ENCODE results near the gene RAVER2. TPM values are rescaled to one million over a fixed set of nuclear protein-coding genes. Genes with fewer than 3 reads are reported as not detected.
"Not testable (repeated sequence)": the region's sequence is repeated elsewhere in the genome, so short reads cannot be mapped to it uniquely, and the experiment has no call there.

The RAVER2 gene
- total RNA-seq, 1 donor from 2014 or later, result 22.9 TPM

DNA sequence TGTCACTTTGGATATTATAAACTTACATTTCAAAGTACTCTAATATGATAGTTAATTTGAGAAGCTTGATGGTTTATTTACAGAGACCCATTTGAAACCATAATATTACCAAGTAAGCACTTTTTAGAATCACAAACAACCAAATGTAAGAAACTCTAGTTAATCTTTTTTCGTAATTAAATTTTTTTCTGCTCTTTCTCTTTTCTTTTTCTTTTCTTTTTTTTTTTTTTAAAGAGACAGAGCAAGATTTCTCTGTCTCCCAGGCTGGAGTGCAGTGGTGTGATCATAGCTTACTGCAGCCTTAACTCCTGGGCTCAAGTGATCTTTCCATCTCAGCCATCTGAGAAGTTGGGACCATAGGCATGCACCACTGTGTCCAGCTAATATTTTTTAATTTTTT lies 5.2 kb downstream of the RAVER2 start:
- no peak for DNase-seq

DNA sequence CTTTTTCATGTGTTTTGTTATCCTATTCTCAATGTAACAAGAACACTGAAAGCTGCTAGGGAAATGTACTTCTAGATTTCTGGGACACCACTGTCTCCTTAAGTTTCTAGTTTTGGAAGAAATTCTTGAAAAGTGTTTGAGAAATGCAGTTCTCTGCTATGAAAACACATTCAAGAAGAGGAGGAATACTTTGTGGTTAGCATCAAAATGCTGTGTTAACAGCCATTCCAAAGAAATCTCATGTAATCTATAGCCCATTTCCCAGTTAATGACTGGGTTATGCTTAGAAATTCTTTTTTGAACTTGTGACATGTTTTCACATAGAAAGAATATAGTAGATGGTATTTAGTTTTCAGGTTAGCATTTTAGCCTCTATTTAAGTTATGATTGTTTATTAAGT lies 6.0 kb downstream of the RAVER2 start:
- no peak for DNase-seq

DNA sequence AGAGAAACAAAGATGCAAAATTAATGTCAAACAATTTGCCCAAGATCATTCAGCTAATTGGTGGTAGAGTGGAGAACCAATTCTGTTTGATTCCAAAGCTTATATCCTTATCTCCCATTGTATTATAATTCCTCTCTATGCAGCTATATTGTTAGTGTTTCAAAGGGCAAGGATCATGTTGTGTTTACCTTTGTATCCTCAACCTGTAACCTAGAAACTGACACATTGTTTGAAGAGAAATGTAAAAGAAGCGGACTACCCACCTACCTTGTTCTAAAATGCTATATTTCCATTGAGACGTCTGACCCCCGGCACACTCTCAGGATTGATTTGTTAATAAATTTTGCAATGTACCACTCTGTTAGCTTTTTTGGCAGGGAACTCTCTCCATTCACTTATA lies 9.3 kb downstream of the RAVER2 start:
- no peak for DNase-seq

DNA sequence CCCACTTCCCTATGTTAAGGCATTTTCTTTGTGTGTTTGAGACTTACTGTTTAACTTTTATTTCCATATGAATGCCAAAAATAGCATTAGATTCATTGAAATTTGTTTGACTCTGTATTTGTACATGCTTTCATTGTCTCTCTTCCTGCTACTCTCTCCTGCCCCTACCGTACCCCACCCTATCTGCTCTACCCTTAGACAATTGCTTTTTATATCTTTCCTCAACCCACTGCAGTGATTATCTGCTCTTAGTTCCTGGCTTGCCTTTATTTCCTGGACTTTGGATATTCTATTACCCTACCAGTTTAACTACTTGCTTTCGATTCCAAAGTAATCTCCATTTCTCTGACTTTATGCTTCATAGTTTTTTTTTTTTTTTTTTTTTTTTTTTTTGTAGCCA lies 10.5 kb downstream of the RAVER2 start:
- no peak for DNase-seq

DNA sequence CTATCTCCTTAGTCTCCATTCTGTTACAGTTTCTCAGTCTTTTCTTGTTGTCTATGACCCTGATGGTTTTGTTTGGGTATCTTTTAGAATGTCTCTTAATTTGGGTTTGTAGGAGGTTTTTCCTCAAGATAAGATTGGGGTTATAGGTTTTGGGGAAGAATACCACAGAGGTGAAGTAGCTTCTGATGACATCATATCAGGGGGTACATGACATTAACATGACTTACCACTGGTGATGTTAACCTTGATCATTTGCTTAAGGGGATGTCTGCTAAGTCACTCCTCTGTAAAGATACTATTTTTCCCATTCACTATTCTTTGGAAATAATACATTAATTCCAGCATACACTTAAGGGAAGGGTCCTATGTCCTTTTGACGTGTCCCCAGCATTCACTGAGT lies 11.9 kb downstream of the RAVER2 start:
- no peak for DNase-seq

DNA sequence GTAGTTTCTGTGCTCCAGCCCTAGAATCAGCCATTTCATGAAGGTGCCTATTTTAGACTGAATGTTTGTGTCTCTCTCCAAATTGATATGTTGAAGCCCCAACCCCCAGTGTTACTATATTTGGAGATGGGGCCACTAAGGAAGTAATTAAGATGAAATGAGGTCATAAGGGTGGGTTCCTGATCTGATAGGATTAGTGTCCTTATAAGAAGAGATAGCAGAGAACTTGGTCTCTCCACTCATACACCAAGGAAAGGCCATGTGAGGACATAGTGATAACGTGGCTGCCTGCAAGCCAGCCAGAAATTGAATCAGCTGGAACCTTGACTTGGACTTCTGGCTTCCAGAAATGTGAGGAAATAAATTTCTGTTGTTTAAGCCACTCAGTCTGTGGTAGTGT lies 12.3 kb downstream of the RAVER2 start:
- no peak for DNase-seq

DNA sequence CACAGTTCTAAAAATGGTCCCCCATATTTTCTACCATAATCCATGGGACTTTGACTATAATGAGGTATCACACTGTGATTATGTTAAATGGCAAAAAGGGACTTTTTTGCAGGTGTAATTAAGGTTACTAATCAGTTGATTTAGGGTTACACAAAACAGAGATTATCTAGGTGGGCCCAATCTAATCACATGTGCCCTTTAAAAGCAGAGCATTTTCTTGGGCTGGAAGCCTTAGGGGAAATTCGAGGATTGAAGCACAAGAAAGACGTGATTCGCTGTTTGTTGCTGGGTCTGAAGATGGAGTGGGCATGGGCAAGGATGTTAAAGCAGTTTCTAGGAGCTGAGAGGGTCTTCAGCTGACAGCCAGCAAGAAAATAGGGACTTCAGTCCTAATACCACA lies 13.4 kb downstream of the RAVER2 start:
- DNase-seq, result no peak

DNA sequence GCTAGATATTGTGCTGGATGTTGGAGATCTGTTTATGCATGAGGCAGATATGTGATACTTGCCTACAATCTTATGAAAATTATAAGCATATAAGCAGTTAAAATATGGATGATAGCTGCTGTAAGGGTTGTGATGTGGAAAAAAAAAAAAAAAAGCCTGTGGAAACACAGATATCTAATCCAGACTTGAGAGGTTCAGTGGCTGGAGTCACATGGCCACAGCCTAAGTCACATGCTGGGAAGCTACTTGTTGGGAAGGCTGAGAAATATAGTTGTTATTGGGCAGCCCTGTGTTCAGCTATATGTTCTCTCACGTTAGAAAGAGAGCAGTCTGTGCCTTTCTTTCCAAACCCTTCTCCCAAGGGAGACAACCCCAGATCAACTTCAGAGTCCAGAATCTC lies 15.1 kb downstream of the RAVER2 start:
- DNase-seq, result no peak

DNA sequence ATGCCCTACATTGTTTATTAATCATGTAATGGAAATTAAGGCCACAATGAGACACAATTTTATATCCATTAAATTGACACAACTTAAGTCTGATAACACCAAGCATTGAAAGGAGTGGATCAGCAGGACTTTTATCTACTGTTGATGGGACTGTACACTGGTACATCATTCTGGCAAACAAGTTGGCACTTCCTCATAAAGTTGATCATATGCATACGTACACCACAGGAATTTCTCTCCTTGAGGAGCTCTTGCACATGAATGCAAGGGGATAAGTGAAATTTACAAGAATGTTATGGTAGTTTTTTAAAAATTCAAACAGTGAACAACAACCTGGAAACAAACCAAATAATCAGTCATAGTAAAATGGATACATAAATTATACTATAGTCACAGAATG lies 20.1 kb downstream of the RAVER2 start:
- DNase-seq, result no peak

DNA sequence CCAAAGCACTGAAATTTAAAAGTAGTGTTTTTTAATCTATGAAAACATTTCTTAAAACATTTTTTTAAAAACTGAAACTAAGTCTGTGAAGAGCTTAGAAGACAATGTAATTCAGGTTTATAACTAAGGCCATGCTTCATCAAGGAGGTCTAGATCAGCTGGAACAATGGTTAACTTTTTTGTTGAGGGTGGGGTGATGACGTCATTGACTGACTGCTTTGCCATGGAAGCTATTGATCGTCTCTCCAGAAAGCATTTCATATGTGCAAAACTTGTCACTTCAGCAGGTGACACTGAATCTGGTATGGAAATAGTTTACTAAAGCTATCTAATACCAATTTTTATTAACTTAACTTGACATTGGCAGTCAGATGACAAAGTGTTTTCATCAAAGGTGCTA lies 21.0 kb downstream of the RAVER2 start:
- no peak for DNase-seq

DNA sequence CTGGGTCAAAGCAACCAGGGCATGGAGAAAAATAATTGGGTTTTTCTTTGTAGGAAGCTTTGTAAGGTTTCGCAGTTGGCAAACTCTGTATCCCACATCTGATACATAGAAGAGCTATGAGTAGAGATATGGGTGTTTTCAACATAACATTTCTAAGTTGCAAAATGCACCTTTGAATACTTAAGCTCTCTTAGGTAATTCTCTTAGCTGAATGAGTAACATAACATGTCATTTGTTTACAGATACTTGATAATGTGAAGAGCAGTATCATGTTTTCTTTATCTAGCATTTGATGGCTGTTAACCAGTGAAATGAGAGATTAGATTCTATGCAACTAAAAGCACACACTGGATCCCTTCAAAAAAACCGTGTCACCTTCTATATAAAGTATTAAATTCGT lies 21.6 kb downstream of the RAVER2 start:
- DNase-seq, result no peak

DNA sequence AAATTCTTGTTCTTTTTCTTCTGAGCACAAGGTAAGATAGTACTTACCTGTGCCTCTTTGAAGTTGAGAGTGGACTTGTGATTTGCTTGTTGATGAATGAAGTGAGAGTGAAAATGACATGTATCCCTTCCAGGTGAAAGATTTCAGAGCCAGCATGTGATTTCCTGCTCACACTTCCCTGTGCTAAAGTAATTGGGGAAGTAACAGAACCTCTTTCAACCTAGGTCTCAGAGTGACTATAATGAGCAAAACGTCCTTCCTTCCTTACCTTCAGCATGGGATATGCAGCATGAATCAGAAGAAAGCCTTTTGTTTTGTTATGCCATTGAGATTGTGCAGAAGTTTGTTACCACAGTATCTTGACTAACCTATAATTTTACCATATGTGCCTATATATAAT lies 24.6 kb downstream of the RAVER2 start:
- no peak for DNase-seq

DNA sequence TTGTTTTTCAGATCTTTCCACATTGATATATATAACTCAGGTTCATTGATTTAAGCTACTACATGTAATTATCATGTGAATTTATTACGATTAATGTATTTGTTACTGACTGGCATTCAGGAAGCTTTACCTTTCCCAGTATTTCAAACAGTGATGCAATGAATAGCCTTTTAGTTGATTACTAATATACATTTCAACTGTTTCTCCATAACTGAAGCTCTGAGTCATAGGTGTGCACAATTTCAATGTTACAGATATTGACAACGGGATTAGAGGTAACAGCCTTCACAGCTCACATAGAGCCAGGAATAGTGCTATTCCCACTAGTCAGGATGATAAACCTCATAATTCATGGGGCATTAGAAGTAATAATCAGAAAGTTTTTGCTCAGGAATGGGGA lies 25.1 kb downstream of the RAVER2 start:
- no peak for DNase-seq

DNA sequence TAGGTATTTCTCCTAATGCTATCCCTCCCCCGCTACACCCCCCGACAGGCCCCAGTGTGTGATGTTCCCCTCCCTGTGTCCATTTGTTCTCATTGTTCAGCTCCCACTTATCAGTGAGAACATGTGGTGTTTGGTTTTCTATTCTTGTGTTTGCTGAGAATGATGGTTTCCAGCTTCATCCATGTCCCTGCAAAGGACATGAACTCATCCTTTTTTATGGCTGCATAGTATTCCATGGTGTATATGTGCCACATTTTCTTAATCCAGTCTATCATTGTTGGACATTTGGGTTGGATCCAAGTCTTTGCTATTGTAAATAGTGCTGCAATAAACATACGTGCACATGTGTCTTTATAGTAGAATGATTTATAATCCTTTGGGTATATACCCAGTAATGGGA lies 28.4 kb downstream of the RAVER2 start:
- DNase-seq, result not testable (repeated sequence)

DNA sequence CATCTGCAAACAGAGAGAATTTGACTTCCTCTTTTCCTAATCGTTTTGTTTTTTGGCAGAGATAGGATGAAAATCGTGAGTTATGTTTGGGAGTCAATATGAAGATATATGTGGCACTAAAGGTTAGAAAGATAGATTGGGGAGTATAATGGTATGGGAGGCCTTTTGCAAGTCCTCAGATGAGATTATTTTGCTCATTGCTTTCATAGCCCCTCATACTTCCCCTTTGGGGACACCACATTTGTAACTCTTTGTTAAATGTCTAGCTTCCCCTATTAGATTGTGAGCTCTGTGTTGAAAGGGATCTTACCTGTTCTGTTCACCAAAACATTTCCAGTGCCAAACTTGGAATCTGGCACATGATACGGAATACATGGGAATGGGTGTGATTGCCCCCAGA lies 30.2 kb downstream of the RAVER2 start:
- DNase-seq, result no peak

DNA sequence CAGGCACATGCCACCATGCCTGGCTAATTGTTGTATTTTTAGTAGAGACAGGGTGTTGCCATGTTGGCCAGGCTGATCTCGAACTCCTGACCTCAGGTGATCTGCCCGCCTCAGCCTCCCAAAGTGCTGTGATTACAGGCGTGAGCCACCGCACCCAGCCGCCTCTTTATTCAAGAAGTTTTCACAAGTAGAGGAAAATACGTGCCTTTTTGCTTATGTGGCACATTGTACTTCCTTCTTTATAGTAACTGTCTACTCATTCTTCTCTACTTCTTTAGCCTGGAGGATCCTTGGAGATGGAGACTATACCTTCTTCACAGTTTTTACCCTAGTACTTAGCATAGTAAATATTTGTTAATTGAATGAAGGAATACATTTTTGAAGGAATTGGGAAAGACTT lies 37.2 kb downstream of the RAVER2 start:
- DNase-seq, result not testable (repeated sequence)

DNA sequence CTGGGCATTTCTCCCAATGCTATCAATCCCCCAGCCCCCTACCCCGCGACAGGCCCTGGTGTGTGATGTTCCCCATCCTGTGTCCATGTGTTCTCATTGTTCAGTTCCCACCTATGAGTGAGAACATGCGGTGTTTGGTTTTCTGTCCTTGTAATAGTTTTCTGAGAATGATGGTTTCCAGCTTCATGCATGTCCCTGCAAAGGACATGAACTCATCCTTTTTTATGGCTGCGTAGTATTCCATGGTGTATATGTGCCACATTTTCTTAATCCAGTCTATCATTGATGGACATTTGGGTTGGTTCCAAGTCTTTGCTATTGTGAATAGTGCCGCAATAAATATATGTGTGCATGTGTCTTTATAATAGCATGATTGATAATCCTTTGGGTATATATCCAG lies 38.0 kb downstream of the RAVER2 start:
- DNase-seq, result not testable (repeated sequence)

DNA sequence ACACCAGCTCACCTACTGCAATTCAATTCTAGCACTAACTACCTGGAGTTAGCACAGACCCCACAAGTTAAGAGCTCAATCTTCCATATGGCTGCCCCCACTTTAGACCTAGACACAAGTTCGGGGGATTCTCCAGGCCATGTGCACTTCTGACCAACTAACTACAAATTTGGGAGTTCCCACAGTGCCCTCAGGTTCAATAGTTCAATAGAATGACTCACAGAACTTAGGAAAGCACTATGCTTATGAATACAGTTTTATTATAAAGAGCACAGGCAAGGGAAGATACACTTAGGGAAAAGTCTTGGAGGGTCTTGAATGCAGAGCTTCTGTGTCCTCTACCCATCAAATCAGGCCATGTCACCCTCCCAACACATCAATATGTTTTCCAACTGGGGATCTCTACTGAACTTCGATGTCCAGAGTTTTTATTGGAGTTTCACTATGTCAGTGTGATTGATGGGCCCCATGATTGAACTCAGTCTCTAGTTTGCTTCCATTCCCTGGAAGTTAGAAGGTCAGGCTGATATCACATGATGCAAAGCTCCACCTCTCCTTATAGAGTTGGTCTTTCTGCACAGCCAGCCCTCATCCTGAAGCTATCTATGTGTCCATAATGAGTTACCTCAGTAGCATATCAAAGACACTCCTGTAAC lies 46.1 kb downstream of the RAVER2 start:
- no peak for DNase-seq

DNA sequence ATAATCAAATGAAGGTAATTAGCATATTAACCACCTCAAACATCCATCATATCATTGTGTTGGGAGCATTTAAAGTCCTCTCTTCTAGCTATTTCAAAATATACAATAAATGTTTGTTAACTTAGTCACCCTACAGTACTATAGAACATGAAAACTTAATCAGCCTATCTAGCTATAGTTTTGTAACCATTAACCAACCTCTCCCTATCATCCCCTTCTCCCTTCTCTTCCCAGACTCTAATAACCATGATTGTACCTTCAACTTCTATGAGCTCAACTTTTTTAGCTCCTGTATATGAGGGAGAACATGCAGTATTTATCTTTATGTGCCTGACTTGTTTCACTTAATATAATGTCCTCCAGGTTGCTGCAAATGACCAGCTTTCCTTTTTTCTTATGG lies 54.0 kb downstream of the RAVER2 start:
- no peak for DNase-seq

DNA sequence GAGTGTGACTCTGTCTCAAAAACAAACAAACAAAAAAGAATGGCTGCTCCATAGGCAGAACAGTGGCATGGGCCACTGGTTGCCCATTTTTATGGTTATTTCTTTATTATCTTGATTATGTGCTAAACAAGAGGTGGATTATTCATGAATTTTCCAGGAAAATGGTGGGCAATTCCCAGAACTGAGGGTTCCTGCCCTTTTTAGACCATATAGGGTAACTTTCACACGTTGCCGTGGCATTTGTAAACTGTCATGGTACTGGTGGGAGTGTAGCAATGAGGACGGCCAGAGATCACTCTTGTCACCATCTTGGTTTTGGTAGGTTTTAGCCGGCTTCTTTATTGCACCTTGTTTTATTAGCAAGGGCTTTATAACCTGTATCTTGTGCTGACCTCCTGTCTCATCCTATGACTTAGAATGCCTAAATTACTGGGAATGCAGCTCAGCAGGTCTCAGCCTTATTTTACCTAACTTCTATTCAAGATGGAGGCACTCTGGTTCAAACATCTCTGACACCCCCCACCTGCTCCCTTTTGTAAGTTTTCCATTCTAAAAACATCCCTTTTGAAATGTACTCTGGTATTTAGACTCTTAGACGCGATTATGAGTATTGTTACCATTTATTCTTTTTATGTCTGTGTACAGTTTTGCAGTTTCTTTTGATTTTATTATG lies 57.1 kb downstream of the RAVER2 start:
- DNase-seq, result no peak

DNA sequence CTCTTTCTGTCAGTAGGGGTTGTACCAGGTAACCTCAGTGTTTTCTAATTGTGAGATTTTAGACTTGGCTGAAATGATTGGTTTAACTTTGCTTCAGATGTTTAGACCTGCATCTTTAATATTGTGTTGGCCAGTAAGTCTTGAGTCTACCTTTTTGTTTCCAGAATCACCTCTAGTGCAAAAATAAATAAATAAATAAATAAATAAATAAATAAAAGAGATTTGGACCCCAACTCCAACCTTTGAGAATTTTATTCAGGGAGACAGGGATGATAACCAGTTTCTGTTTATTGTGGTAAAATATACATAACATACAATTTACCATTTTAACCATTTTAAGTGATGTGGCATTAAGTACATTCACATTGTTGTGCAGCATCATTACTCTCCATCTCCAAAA lies 64.4 kb downstream of the RAVER2 start:
- DNase-seq, result no peak

DNA sequence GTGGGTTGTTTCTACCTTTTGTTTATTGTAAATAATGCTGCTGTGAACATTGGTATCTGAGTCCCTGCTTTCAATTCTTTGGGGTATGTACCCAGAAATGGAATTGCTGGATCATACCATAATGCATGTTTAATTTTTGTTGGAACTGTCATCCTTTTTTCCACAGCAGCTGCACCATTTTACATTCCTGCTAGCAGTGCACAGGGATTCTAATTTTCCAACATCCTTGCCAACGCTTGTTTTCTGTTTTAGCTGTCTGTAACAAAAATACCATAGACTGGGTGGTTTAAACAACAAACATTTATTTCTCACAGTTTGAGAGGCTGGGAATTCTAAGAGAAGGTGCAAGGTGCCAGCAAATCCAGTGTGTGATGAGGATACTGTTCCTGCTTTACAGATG lies 65.1 kb downstream of the RAVER2 start:
- DNase-seq, result no peak

DNA sequence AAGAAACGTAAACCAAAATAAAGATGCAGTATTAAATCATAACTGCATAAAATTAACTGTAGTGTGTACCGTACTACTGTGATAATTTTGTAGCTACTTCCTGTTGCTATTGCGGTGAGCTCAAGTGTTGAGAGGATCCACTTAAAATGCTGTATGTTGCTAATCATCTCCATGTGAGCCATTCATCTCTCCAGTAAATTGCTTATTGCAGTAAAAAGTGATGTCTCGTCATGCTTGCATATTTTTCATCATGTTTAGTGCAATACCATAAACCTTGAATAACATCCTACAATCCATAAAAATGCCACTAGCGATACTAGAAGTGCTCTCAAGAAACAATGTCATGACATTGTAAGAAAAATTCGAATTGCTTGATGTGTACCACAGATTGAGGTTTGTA lies 66.3 kb downstream of the RAVER2 start:
- no peak for DNase-seq

DNA sequence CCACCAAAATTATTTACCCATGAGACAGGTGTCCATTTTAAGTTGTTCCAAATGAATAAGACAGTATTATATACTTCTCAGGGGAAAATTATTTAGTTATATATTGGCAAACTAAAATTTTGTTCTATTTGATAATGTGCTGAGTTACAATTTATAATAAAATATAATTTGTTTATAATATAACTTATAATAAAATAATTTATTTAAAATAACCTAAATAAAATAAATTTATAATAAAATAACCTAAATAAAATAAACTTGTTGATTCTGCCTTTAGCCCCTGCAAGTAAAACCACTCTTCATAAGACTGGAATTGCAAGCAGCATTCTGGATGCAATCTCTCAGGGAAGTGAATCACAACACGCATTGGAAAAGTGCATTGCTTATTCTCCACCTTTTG lies 69.6 kb downstream of the RAVER2 start:
- DNase-seq, result no peak

DNA sequence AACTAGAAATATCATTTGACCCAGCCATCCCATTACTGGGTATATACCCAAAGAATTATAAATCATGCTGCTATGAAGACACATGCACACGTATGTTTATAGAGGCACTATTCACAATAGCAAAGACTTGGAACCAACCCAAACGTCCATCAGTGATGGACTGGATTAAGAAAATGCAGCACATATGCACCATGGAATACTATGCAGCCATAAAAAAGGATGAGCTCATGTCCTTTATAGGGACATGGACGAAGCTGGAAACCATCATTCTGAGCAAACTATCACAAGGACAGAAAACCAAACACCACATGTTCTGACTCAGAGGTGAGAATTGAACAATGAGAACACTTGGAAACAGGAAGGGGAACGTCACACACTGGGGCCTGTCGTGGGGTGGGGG lies 72.5 kb downstream of the RAVER2 start:
- DNase-seq, result not testable (repeated sequence)

Measured in occipital lobe (tissue), 2 donors.